IMR-90 (cell line): ENCODE data around the gene KCTD2. TPM values are rescaled to one million over a fixed set of nuclear protein-coding genes. Genes with fewer than 3 reads are reported as not detected.
"Not testable (repeated sequence)": the region's sequence is repeated elsewhere in the genome, so short reads cannot be mapped to it uniquely, and the experiment has no call there.

Experiments
- ATAC-seq: fragments of 200-7000 bp; cut with Tn5 transposase; 2 replicates; pipeline ENCODE4 v1.9.1; 2020; ENCODE audit warnings: low read depth, mild to moderate bottlenecking, moderate library complexity
- BruUV-seq: library from RNA; stranded (reverse); fragments of 400-500 nt; replicated peaks from 2 replicates; lab custom pipeline; 2021; lab: Mats Ljungman, UMichigan
- CTCF ChIA-PET: fragments of 300-600 bp; formaldehyde crosslinking; extraction: SDS; loops from one replicate; lab custom pipeline; 2021; ENCODE audit warnings: antibody characterized with exemption; lab: Yijun Ruan, JAX
- POLR2A ChIA-PET: fragments of 300-600 bp; sonication (Branson Sonifier 250); formaldehyde crosslinking; loops from one replicate; lab custom pipeline; 2022; ENCODE audit warnings: antibody characterized with exemption; ENCODE audit not compliant: unreplicated experiment; lab: Charles Lee
- DNase-seq: peaks from one replicate; pipeline ENCODE4 v3.0.0; 2013
- H2AFZ ChIP-seq: replicated peaks from 2 replicates; pipeline ENCODE3; 2013; ENCODE audit warnings: low read length, mild to moderate bottlenecking; ENCODE audit not compliant: poor library complexity
- H2AK5ac ChIP-seq: 2 replicates; pipeline ENCODE4 v1.6.1; 2013; ENCODE audit warnings: low read depth, low read length, inconsistent platforms
- H2AK9ac ChIP-seq: replicated peaks from 2 replicates; pipeline ENCODE3; 2013; ENCODE audit warnings: mild to moderate bottlenecking, low read depth, low read length, moderate library complexity; ENCODE audit not compliant: poor library complexity
- H2BK120ac ChIP-seq: 2 replicates; pipeline ENCODE4 v1.6.1; 2013; ENCODE audit warnings: low read depth, low read length, inconsistent platforms
- H2BK15ac ChIP-seq: 3 replicates; pipeline ENCODE4 v1.6.1; 2013; ENCODE audit warnings: low read depth, low read length, inconsistent platforms
- H2BK20ac ChIP-seq: 2 replicates; pipeline ENCODE4 v1.6.1; 2013; ENCODE audit warnings: low read depth, mild to moderate bottlenecking, inconsistent platforms, low read length, moderate library complexity
- H2BK5ac ChIP-seq: 2 replicates; pipeline ENCODE4 v1.6.1; 2013; ENCODE audit warnings: mild to moderate bottlenecking, low read depth, low read length, inconsistent platforms; ENCODE audit not compliant: poor library complexity, severe bottlenecking
- H3K14ac ChIP-seq: replicated peaks from 2 replicates; pipeline ENCODE4 v1.6.1; 2013; ENCODE audit warnings: low read depth, low read length, inconsistent platforms
- H3K18ac ChIP-seq: 2 replicates; pipeline ENCODE4 v1.6.1; 2013; ENCODE audit warnings: low read depth, low read length, control low read depth
- H3K23ac ChIP-seq: 2 replicates; pipeline ENCODE4 v1.6.1; 2013; ENCODE audit warnings: low read depth, low read length, inconsistent platforms
- H3K27ac ChIP-seq: 2 replicates; pipeline ENCODE4 v1.5.1; 2013; ENCODE audit warnings: mild to moderate bottlenecking, control low read depth, low read length; ENCODE audit not compliant: insufficient read depth
- H3K27me3 ChIP-seq: 2 replicates; pipeline ENCODE4 v1.6.1; 2013; ENCODE audit warnings: low read length; ENCODE audit not compliant: control insufficient read depth, insufficient read depth
- H3K36me3 ChIP-seq: 2 replicates; pipeline ENCODE4 v1.6.1; 2013; ENCODE audit warnings: low read length, mixed read lengths; ENCODE audit not compliant: control insufficient read depth, insufficient read depth
- H3K4ac ChIP-seq: 2 replicates; pipeline ENCODE4 v1.6.1; 2013; ENCODE audit warnings: low read depth, low read length, inconsistent platforms
- H3K4me1 ChIP-seq: 2 replicates; pipeline ENCODE4 v1.6.1; 2013; ENCODE audit warnings: low read length, mixed read lengths; ENCODE audit not compliant: control insufficient read depth, insufficient read depth
- H3K4me2 ChIP-seq: 2 replicates; pipeline ENCODE4 v1.6.1; 2013; ENCODE audit warnings: low read depth, mild to moderate bottlenecking, control low read depth, low read length, moderate library complexity
- H3K4me3 ChIP-seq: 2 replicates; pipeline ENCODE4 v1.5.1; 2013; ENCODE audit warnings: low read depth, mild to moderate bottlenecking, control low read depth, low read length, moderate library complexity; ENCODE audit not compliant: insufficient read depth
- H3K56ac ChIP-seq: 2 replicates; pipeline ENCODE4 v1.6.1; 2013; ENCODE audit warnings: low read length, inconsistent platforms; ENCODE audit not compliant: insufficient read depth; ENCODE audit errors: extremely low read depth
- H3K79me1 ChIP-seq, 2 experiments: 2 replicates each; pipeline ENCODE4 v1.6.1; 2013; ENCODE audit warnings: low read length in 2 of 2, inconsistent platforms in 1 of 2, low read depth in 1 of 2
- H3K9ac ChIP-seq: 2 replicates; pipeline ENCODE4 v1.6.1; 2013; ENCODE audit warnings: low read depth, low read length, control low read depth
- H3K9me1 ChIP-seq: 2 replicates; pipeline ENCODE4 v1.6.1; 2013; ENCODE audit warnings: low read length, inconsistent platforms; ENCODE audit not compliant: insufficient read depth
- H3K9me3 ChIP-seq: 2 replicates; pipeline ENCODE4 v1.6.1; 2013; ENCODE audit warnings: low read length; ENCODE audit not compliant: control insufficient read depth, insufficient read depth
- H4K20me1 ChIP-seq: 2 replicates; pipeline ENCODE4 v1.6.1; 2013; ENCODE audit warnings: low read length, inconsistent platforms; ENCODE audit not compliant: insufficient read depth
- H4K5ac ChIP-seq: 2 replicates; pipeline ENCODE4 v1.6.1; 2013; ENCODE audit warnings: mild to moderate bottlenecking, low read depth, low read length, control low read depth
- H4K8ac ChIP-seq, 2 experiments: 2 replicates each; pipeline ENCODE4 v1.6.1; 2013; ENCODE audit warnings: low read depth in 2 of 2, low read length in 2 of 2, control low read depth in 1 of 2, inconsistent platforms in 1 of 2
- H4K91ac ChIP-seq: 2 replicates; pipeline ENCODE4 v1.6.1; 2013; ENCODE audit warnings: low read depth, low read length, inconsistent platforms; ENCODE audit not compliant: insufficient read depth
- BHLHE40 ChIP-seq: fragments of 150-350 bp; IDR thresholded peaks from 2 replicates; pipeline ENCODE4 v1.6.1; 2016; ENCODE audit warnings: mild to moderate bottlenecking, low read depth, low read length
- FOS ChIP-seq: fragments of 150-350 bp; IDR thresholded peaks from 2 replicates; pipeline ENCODE4 v1.6.1; 2016; ENCODE audit warnings: low read depth, low read length
- WGBS, 2 experiments: methylation state at CpG; one replicate each; pipeline versions ENCODE4 v1.1.5 to v1.1.7; 2013; ENCODE audit warnings: missing lambda C conversion rate in 2 of 2; ENCODE audit not compliant: insufficient read length in 1 of 2; ENCODE audit errors: extremely low coverage in 2 of 2; 5-methylcytosine and 5-hydroxymethylcytosine counted together
- dilution Hi-C: fragments of 300-500 bp; cut with HindIII; formaldehyde crosslinking; loops from one replicate; pipeline ENCODE4 v1.14.3; 2018; ENCODE audit warnings: low sequenced_read_pairs; ENCODE audit not compliant: unreplicated experiment
- in situ Hi-C: fragments of 300-500 bp; cut with MboI; formaldehyde crosslinking; loops from 3 replicates; pipeline ENCODE4 v1.14.3; 2019; ENCODE audit warnings: low sequenced_read_pairs, inconsistent platforms, mixed read lengths
- intact Hi-C: fragments of 100-400 bp; cut with micrococcal nuclease; formaldehyde crosslinking; loops from 2 replicates; pipeline ENCODE4 v1.10.0; 2022
- polyA plus RNA-seq, 3 experiments: library from polyadenylated mRNA; depleted of rRNA; stranded (reverse); fragments of >200 nt; gene quantifications; 2 replicates each; pipeline ENCODE4 v1.2.3, GENCODE V29; 2012; ENCODE audit warnings: low replicate concordance in 1 of 3
- total RNA-seq: library from RNA; depleted of rRNA; stranded (reverse); fragments of >200 nt; gene quantifications from 2 replicates; pipeline ENCODE4 v1.2.3, GENCODE V29; 2012
- TF ChIP-seq, protein P1 (sequence below): conservative IDR thresholded peaks from 2 replicates; pipeline ENCODE4 v1.5.1; 2012; ENCODE audit warnings: mild to moderate bottlenecking, low read depth, low read length, improper control_type of control experiment

The KCTD2 gene
- total and polyA plus RNA-seq, 2 of the 4 experiments (the other 2 are of a cell fraction), result 9.1 to 18.4 TPM

- no TSS peak for BruUV-seq
- Histone ChIP-seq H3K18ac (no peak overlapping the region), H2AFZ (no peak overlapping the region), H3K14ac (no peak overlapping the region), H3K4me2 (no peak overlapping the region), H2BK5ac (no peak overlapping the region), H4K91ac (no peak overlapping the region), H3K79me1 (peaks cover 26 to 61% of the 10 kb centered on the region in 2 experiments), H4K8ac (no peak overlapping the region), H2BK20ac (no peak overlapping the region), H2AK9ac (no peak overlapping the region), H2AK5ac (no peak overlapping the region), H3K9me3 (no peaks in the 10 kb centered on the region), H3K4ac (no peak overlapping the region), H3K27me3 (no peaks in the 10 kb centered on the region), H3K4me3 (no peak overlapping the region), H2BK15ac (no peak overlapping the region), H3K27ac (no peak overlapping the region), H3K9ac (no peak overlapping the region), H3K56ac (no peak overlapping the region), H3K4me1 (no peaks in the 10 kb centered on the region; the same call in 1 of the 2 replicates), H3K9me1 (peaks cover 3% of the 10 kb centered on the region; the same call in 1 of the 2 replicates), H4K5ac (no peak overlapping the region), H2BK120ac (no peak overlapping the region), H4K20me1 (0 out of 2 replicates have a peak, but pooled peaks cover 3% of the 10 kb centered on the region), H3K36me3 (peaks cover 19% of the 10 kb centered on the region), H3K23ac (peak overlapping the region; percentile 42; the same call in 1 of the 2 replicates)
- in situ Hi-C loops, result no loop called here
- dilution Hi-C loops, result no loop called here
- ChIA-PET POLR2A (no interaction called here), CTCF (no interaction called here)
- intact Hi-C loops, result loop anchor here (5.0 kb wide), 1 partner anchor 82 kb away; no protein-coding TSS in a partner anchor
- DNase-seq, result no peak
- WGBS, 2 experiments, result no CpG with 5 or more reads among the region's 7 CpGs
- ATAC-seq, result no peak
- TF ChIP-seq FOS (no peak), BHLHE40 (no peak)
- TF ChIP-seq, protein P1, sequence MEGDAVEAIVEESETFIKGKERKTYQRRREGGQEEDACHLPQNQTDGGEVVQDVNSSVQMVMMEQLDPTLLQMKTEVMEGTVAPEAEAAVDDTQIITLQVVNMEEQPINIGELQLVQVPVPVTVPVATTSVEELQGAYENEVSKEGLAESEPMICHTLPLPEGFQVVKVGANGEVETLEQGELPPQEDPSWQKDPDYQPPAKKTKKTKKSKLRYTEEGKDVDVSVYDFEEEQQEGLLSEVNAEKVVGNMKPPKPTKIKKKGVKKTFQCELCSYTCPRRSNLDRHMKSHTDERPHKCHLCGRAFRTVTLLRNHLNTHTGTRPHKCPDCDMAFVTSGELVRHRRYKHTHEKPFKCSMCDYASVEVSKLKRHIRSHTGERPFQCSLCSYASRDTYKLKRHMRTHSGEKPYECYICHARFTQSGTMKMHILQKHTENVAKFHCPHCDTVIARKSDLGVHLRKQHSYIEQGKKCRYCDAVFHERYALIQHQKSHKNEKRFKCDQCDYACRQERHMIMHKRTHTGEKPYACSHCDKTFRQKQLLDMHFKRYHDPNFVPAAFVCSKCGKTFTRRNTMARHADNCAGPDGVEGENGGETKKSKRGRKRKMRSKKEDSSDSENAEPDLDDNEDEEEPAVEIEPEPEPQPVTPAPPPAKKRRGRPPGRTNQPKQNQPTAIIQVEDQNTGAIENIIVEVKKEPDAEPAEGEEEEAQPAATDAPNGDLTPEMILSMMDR, result no peak
These were observed 2.3 kb upstream of the KCTD2 start for GRCh38 chr17:75044716-75045115.

DNA sequence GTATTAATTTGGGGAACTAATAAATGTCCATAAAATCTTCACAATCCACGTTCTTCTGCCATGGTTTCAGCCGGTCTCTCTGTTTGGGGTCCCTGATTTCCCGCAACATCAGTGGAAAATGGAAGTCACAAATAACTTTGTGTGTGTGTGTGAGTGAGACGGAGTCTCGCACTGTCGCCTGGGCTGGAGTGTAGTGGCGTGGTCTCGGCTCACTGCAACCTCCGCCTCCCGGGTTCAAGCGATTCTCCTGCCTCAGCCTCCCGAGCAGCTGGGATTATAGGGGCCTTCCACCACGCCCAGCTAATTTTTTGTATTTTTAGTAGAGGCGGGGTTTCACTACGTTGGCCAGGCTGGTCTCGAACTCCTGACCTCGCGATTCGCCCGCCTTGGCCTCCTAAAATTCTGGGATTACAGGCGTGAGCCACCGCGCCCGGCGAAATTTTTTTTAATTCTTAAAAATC, 1.0 kb upstream of the KCTD2 start:
- H2AK5ac ChIP-seq, H4K5ac ChIP-seq, BruUV-seq, H2BK120ac ChIP-seq, H2BK5ac ChIP-seq, H3K4me1 ChIP-seq, CTCF ChIA-PET, H2AK9ac ChIP-seq, H3K9me3 ChIP-seq, H3K9me1 ChIP-seq, H3K23ac ChIP-seq, H2BK15ac ChIP-seq, dilution Hi-C loops, H2BK20ac ChIP-seq, ATAC-seq, H3K18ac ChIP-seq, DNase-seq, H2AFZ ChIP-seq, H4K20me1 ChIP-seq, H3K27me3 ChIP-seq, POLR2A ChIA-PET, H4K91ac ChIP-seq, in situ Hi-C loops: not testable (repeated sequence)
- H3K9ac ChIP-seq, result peak overlapping the region; percentile 91
- H3K56ac ChIP-seq, result peak overlapping the region; percentile 50; the same call in 1 of the 2 replicates
- peak overlapping the region; percentile 94 for H3K4me2 ChIP-seq
- H4K8ac ChIP-seq, result peak overlapping the region; percentile 82 to 88; a peak in 1 of 4 replicates
- WGBS, 2 experiments, result no CpG with 5 or more reads among the region's 25 CpGs
- peak overlapping the region; percentile 41; the same call in 1 of the 2 replicates for H3K4ac ChIP-seq
- peak overlapping the region; percentile 92 for H3K4me3 ChIP-seq
- peaks cover 26 to 59% of the 10 kb centered on the region in 2 experiments for H3K79me1 ChIP-seq
- peak overlapping the region; percentile 93; the same call in 1 of the 2 replicates for H3K14ac ChIP-seq
- peak overlapping the region; percentile 95 for H3K27ac ChIP-seq
- H3K36me3 ChIP-seq, result peaks cover 10% of the 10 kb centered on the region
- intact Hi-C loops, result loop anchor here (1.0 to 5.0 kb wide), 2 partner anchors 11 to 84 kb away; no protein-coding TSS in a partner anchor
